GM12864 (cell line): ENCODE measurements around the gene UBE4B.

Experiments used
- DNase-seq: peaks from one replicate; pipeline ENCODE4 v3.0.0-alpha.2; 2011; ENCODE audit warnings: low read depth
- H3K4me3 ChIP-seq: 2 replicates; pipeline ENCODE4 v1.5.1; 2011; ENCODE audit warnings: mild to moderate bottlenecking, low read depth, low read length, control low read depth
- CTCF ChIP-seq: IDR thresholded peaks from 2 replicates; pipeline ENCODE4 v1.5.1; 2011; ENCODE audit warnings: low read depth, mild to moderate bottlenecking, moderate library complexity, low read length, control low read depth, inconsistent platforms; ENCODE audit errors: missing control alignments

UBE4B gene

GRCh38 chr1:10209590-10209904, 176.8 kb downstream of the UBE4B start:
- H3K4me3 ChIP-seq, result peak overlapping the region; percentile 75
- TF ChIP-seq CTCF, result no peak
- no peak for DNase-seq

GRCh38 chr1:10209905-10210810, 177.4 kb downstream of the UBE4B start, which contains the start of gene KIF1B:
Gene KIF1B, plus strand, starts transcription at chr1:10210570. Its CDS starts 21,759 bp downstream, at chr1:10232329.
- TF ChIP-seq CTCF, result peak; percentile 86
- H3K4me3 ChIP-seq, result peak within 1 kb of the TSS; percentile 75
- peak; percentile 88 for DNase-seq

- H3K4me3 ChIP-seq, result peak overlapping the region; percentile 75
- TF ChIP-seq CTCF, result no peak
- DNase-seq, result no peak
Observed at GRCh38 chr1:10210841-10211804, 178.4 kb downstream of the UBE4B start.

- peak overlapping the region; percentile 75; the same call in 1 of the 2 replicates for H3K4me3 ChIP-seq
- no peak for TF ChIP-seq CTCF
- no peak for DNase-seq
Observed at GRCh38 chr1:10211805-10212410, 179.2 kb downstream of the UBE4B start.

GRCh38 chr1:10212476-10212875, 179.7 kb downstream of the UBE4B start:
- H3K4me3 ChIP-seq, result no peak overlapping the region
- DNase-seq, result no peak
- TF ChIP-seq CTCF, result no peak

GRCh38 chr1:10213186-10213705, 180.5 kb downstream of the UBE4B start:
- no peak for DNase-seq
- no peak for TF ChIP-seq CTCF
- H3K4me3 ChIP-seq, result no peak overlapping the region
